Thyroid gland (tissue), 4 donors: ENCODE results near the gene LDLRAD4.

Experiments
- POLR2A ChIP-seq, 2 donors: fragments of 450-650 bp; IDR thresholded peaks; one replicate each; pipeline ENCODE4 v1.6.1; 2017; ENCODE audit warnings: antibody characterized with exemption in 2 of 2, mild to moderate bottlenecking in 2 of 2, moderate library complexity in 1 of 2
- TF ChIP-seq, protein P1 (sequence below), 6 experiments: fragments of 200-600 bp in 3 of 6; fragments of 450-650 bp in 3 of 6; sonication (generic) in 3 of 6; IDR thresholded peaks; one replicate each; pipeline ENCODE4 v1.5.1; 2016 to 2019; ENCODE audit warnings: antibody characterized with exemption in 6 of 6, mild to moderate bottlenecking in 2 of 6, inconsistent platforms in 1 of 6, moderate library complexity in 1 of 6

DNA sequence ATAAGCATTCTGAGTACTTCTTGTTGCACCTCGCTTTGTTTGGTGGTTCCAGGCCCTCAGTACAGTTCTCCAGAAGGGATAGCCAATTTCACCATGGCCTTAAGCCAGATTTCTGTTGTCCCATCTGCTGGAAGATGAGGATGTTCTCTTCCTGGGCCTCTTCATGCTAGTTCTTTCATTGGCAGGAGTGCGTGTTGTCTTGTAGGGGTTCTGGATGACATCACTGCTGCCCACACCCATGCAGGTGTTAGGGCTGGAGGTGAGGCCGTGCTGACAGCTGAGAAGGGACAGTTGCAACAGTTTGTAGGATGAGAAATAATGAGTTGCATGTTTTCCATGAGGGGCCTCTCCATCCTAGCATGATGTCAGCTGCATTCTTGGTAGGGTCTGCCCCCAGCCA lies 142.9 kb downstream of the LDLRAD4 start:
- TF ChIP-seq POLR2A (IDR thresholded peaks at IDR 0.05), result no peak
- TF ChIP-seq, protein P1, sequence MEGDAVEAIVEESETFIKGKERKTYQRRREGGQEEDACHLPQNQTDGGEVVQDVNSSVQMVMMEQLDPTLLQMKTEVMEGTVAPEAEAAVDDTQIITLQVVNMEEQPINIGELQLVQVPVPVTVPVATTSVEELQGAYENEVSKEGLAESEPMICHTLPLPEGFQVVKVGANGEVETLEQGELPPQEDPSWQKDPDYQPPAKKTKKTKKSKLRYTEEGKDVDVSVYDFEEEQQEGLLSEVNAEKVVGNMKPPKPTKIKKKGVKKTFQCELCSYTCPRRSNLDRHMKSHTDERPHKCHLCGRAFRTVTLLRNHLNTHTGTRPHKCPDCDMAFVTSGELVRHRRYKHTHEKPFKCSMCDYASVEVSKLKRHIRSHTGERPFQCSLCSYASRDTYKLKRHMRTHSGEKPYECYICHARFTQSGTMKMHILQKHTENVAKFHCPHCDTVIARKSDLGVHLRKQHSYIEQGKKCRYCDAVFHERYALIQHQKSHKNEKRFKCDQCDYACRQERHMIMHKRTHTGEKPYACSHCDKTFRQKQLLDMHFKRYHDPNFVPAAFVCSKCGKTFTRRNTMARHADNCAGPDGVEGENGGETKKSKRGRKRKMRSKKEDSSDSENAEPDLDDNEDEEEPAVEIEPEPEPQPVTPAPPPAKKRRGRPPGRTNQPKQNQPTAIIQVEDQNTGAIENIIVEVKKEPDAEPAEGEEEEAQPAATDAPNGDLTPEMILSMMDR (IDR thresholded peaks at IDR 0.05), result no peak
